ENCODE results near the gene P4HA2. TPM values are rescaled to one million over a fixed set of nuclear protein-coding genes. Genes with fewer than 3 reads are reported as not detected.
A peak's percentile ranks its signal among the peaks of the same experiment; 100 is the strongest.

The P4HA2 gene
- total RNA-seq, 1 donor from 2014 or later: 49.4 TPM

- H3K27ac Mint-ChIP-seq: no peak overlapping the region
- peaks cover 37% of the 10 kb centered on the region for H3K36me3 Mint-ChIP-seq (ENCODE audit: low read depth)
- DNase-seq (ENCODE audit: low spot score): no peak
- no peaks in the 10 kb centered on the region for H3K27me3 Mint-ChIP-seq (ENCODE audit: insufficient read depth)
- no peak overlapping the region for H3K4me3 Mint-ChIP-seq
- no peaks in the 10 kb centered on the region for H3K9me3 Mint-ChIP-seq
- intact Hi-C loops (cut with micrococcal nuclease): no loop called here
- peaks cover 19% of the 10 kb centered on the region for H3K4me1 Mint-ChIP-seq (ENCODE audit: low read depth)
Observed at GRCh38 chr5:132206782-132207181, 20.9 kb downstream of the P4HA2 start.

GRCh38 chr5:132205385-132206125, 22.1 kb downstream of the P4HA2 start:
- Mint-ChIP-seq H3K4me3 (no peak overlapping the region), H3K27me3 (ENCODE audit: insufficient read depth) (no peaks in the 10 kb centered on the region), H3K27ac (no peak overlapping the region), H3K9me3 (no peaks in the 10 kb centered on the region), H3K36me3 (ENCODE audit: low read depth) (peaks cover 45% of the 10 kb centered on the region), H3K4me1 (ENCODE audit: low read depth) (peaks cover 19% of the 10 kb centered on the region)
- DNase-seq (ENCODE audit: low spot score): no peak
- intact Hi-C loops (cut with micrococcal nuclease): no loop called here

- Mint-ChIP-seq H3K27ac (no peak overlapping the region), H3K4me3 (no peak overlapping the region), H3K36me3 (ENCODE audit: low read depth) (peaks cover 47% of the 10 kb centered on the region), H3K27me3 (ENCODE audit: insufficient read depth) (no peaks in the 10 kb centered on the region), H3K9me3 (no peaks in the 10 kb centered on the region), H3K4me1 (ENCODE audit: low read depth) (peaks cover 19% of the 10 kb centered on the region)
- intact Hi-C loops (cut with micrococcal nuclease): no loop called here
- DNase-seq (ENCODE audit: low spot score): no peak
Observed at GRCh38 chr5:132204371-132205135, 23.1 kb downstream of the P4HA2 start.

- DNase-seq (ENCODE audit: low spot score): no peak
- intact Hi-C loops (cut with micrococcal nuclease): no loop called here
- H3K36me3 Mint-ChIP-seq (ENCODE audit: low read depth): peaks cover 45% of the 10 kb centered on the region
Observed at GRCh38 chr5:132203916-132204315, 23.7 kb downstream of the P4HA2 start.

GRCh38 chr5:132203464-132203818, 24.2 kb downstream of the P4HA2 start:
- no peaks in the 10 kb centered on the region for H3K9me3 Mint-ChIP-seq
- DNase-seq (ENCODE audit: low spot score): no peak
- intact Hi-C loops (cut with micrococcal nuclease): no loop called here
- peaks cover 12% of the 10 kb centered on the region for H3K4me1 Mint-ChIP-seq (ENCODE audit: low read depth)
- H3K36me3 Mint-ChIP-seq (ENCODE audit: low read depth): peaks cover 46% of the 10 kb centered on the region
- H3K27ac Mint-ChIP-seq: no peak overlapping the region
- no peak overlapping the region for H3K4me3 Mint-ChIP-seq
- no peaks in the 10 kb centered on the region for H3K27me3 Mint-ChIP-seq (ENCODE audit: insufficient read depth)

More at GRCh38 chr5:132203916-132204315, 23.7 kb downstream of the P4HA2 start:
- H3K4me3 Mint-ChIP-seq: no peak overlapping the region
- no peak overlapping the region for H3K27ac Mint-ChIP-seq
- no peaks in the 10 kb centered on the region for H3K27me3 Mint-ChIP-seq (ENCODE audit: insufficient read depth)
- no peaks in the 10 kb centered on the region for H3K9me3 Mint-ChIP-seq
- peaks cover 16% of the 10 kb centered on the region for H3K4me1 Mint-ChIP-seq (ENCODE audit: low read depth)

GRCh38 chr5:132202711-132203463, 24.8 kb downstream of the P4HA2 start:
- H3K4me1 Mint-ChIP-seq (ENCODE audit: low read depth): peaks cover 12% of the 10 kb centered on the region
- H3K27me3 Mint-ChIP-seq (ENCODE audit: insufficient read depth): no peaks in the 10 kb centered on the region
- no peaks in the 10 kb centered on the region for H3K9me3 Mint-ChIP-seq
- no peak overlapping the region for H3K4me3 Mint-ChIP-seq
- no peak for DNase-seq (ENCODE audit: low spot score)
- H3K27ac Mint-ChIP-seq: peak overlapping the region; percentile 42
- peaks cover 49% of the 10 kb centered on the region for H3K36me3 Mint-ChIP-seq (ENCODE audit: low read depth)
- intact Hi-C loops (cut with micrococcal nuclease): no loop called here

- Mint-ChIP-seq H3K27ac (no peak overlapping the region), H3K9me3 (no peaks in the 10 kb centered on the region), H3K27me3 (ENCODE audit: insufficient read depth) (no peaks in the 10 kb centered on the region), H3K36me3 (ENCODE audit: low read depth) (peaks cover 52% of the 10 kb centered on the region), H3K4me3 (no peak overlapping the region), H3K4me1 (ENCODE audit: low read depth) (peaks cover 8% of the 10 kb centered on the region)
- no peak for DNase-seq (ENCODE audit: low spot score)
- intact Hi-C loops (cut with micrococcal nuclease): no loop called here
Observed at GRCh38 chr5:132199116-132199680, 28.5 kb downstream of the P4HA2 start.

- no peak overlapping the region for H3K4me3 Mint-ChIP-seq
- intact Hi-C loops (cut with micrococcal nuclease): no loop called here
- no peaks in the 10 kb centered on the region for H3K9me3 Mint-ChIP-seq
- H3K36me3 Mint-ChIP-seq (ENCODE audit: low read depth): peaks cover 49% of the 10 kb centered on the region
- H3K4me1 Mint-ChIP-seq (ENCODE audit: low read depth): peaks cover 7% of the 10 kb centered on the region
- H3K27me3 Mint-ChIP-seq (ENCODE audit: insufficient read depth): no peaks in the 10 kb centered on the region
- DNase-seq (ENCODE audit: low spot score): no peak
- no peak overlapping the region for H3K27ac Mint-ChIP-seq
Observed at GRCh38 chr5:132198571-132198970, 29.1 kb downstream of the P4HA2 start.

GRCh38 chr5:132195727-132196126, 31.9 kb downstream of the P4HA2 start:
- intact Hi-C loops (cut with micrococcal nuclease): no loop called here
- no peaks in the 10 kb centered on the region for H3K9me3 Mint-ChIP-seq
- H3K36me3 Mint-ChIP-seq (ENCODE audit: low read depth): peaks cover 47% of the 10 kb centered on the region
- H3K27me3 Mint-ChIP-seq (ENCODE audit: insufficient read depth): no peaks in the 10 kb centered on the region
- no peak for DNase-seq (ENCODE audit: low spot score)
- no peak overlapping the region for H3K4me3 Mint-ChIP-seq
- no peak overlapping the region for H3K27ac Mint-ChIP-seq
- H3K4me1 Mint-ChIP-seq (ENCODE audit: low read depth): no peaks in the 10 kb centered on the region

GRCh38 chr5:132193165-132193694, 34.4 kb downstream of the P4HA2 start:
- intact Hi-C loops (cut with micrococcal nuclease): no loop called here
- H3K27me3 Mint-ChIP-seq (ENCODE audit: insufficient read depth): peaks cover 8% of the 10 kb centered on the region
- DNase-seq (ENCODE audit: low spot score): no peak
- no peak overlapping the region for H3K27ac Mint-ChIP-seq
- no peak overlapping the region for H3K4me3 Mint-ChIP-seq
- peaks cover 5% of the 10 kb centered on the region for H3K4me1 Mint-ChIP-seq (ENCODE audit: low read depth)
- H3K36me3 Mint-ChIP-seq (ENCODE audit: low read depth): peaks cover 39% of the 10 kb centered on the region
- no peaks in the 10 kb centered on the region for H3K9me3 Mint-ChIP-seq

- Mint-ChIP-seq H3K27ac (no peak overlapping the region), H3K9me3 (no peaks in the 10 kb centered on the region), H3K4me1 (ENCODE audit: low read depth) (peaks cover 5% of the 10 kb centered on the region), H3K4me3 (no peak overlapping the region), H3K36me3 (ENCODE audit: low read depth) (peaks cover 24% of the 10 kb centered on the region), H3K27me3 (ENCODE audit: insufficient read depth) (peaks cover 8% of the 10 kb centered on the region)
- no peak for DNase-seq (ENCODE audit: low spot score)
- intact Hi-C loops (cut with micrococcal nuclease): no loop called here
Observed at GRCh38 chr5:132190161-132190817, 37.4 kb downstream of the P4HA2 start.

- Mint-ChIP-seq H3K9me3 (peaks cover 8% of the 10 kb centered on the region), H3K36me3 (ENCODE audit: low read depth) (peaks cover 4% of the 10 kb centered on the region), H3K4me1 (ENCODE audit: low read depth) (peaks cover 17% of the 10 kb centered on the region), H3K27me3 (ENCODE audit: insufficient read depth) (peaks cover 6% of the 10 kb centered on the region), H3K4me3 (no peak overlapping the region), H3K27ac (no peak overlapping the region)
- intact Hi-C loops (cut with micrococcal nuclease): loop anchor here (5.0 kb wide), 1 partner anchor 313 kb away; no protein-coding TSS in a partner anchor
- no peak for DNase-seq (ENCODE audit: low spot score)
Observed at GRCh38 chr5:132184588-132184987, 43.1 kb downstream of the P4HA2 start.

Data from activated T-helper 1 cell treated with anti-CD3 and anti-CD28 coated beads, Interleukin-12 subunit alpha, Interleukin-12 subunit beta, Interleukin-2, Interleukin-4 antibody, amounts not matched to agents 30 ng/mL and 10 ng/mL and 1 ng/mL, durations not matched to agents 14 hours and 24 hours and 36 hours (primary cell).